HepG2 (cell line): Measurements from ENCODE around the gene ABI3BP.

Source experiments
- ARNT ChIP-seq: fragments of 450-650 bp; IDR thresholded peaks from 2 replicates; pipeline ENCODE4 v1.6.1; 2017
- CBX1 ChIP-seq: IDR thresholded peaks from one replicate; pipeline ENCODE4 v1.6.1; 2016; ENCODE audit warnings: antibody characterized with exemption, low read depth
- CBX5 ChIP-seq: sonication (generic); formaldehyde crosslinking; IDR thresholded peaks from 2 replicates; pipeline ENCODE4 v1.4.0; 2020; ENCODE audit warnings: missing genetic modification reagents, borderline replicate concordance
- CTCF ChIP-seq: sonication (generic); formaldehyde crosslinking; IDR thresholded peaks from 2 replicates; pipeline ENCODE4 v1.5.0; 2020; ENCODE audit warnings: mild to moderate bottlenecking, missing genetic modification reagents, moderate library complexity
- E2F5 ChIP-seq: sonication (generic); formaldehyde crosslinking; conservative IDR thresholded peaks from 2 replicates; pipeline ENCODE4 v1.4.0; 2020; ENCODE audit warnings: missing genetic modification reagents
- EZH2 ChIP-seq: conservative IDR thresholded peaks from 2 replicates; pipeline ENCODE4 v1.6.1; 2012; ENCODE audit warnings: mild to moderate bottlenecking, low read depth, low read length, moderate library complexity
- MAF1 ChIP-seq: sonication (generic); formaldehyde crosslinking; IDR thresholded peaks from 2 replicates; pipeline ENCODE4 v1.5.0; 2020; ENCODE audit warnings: missing genetic modification reagents, borderline replicate concordance
- MIXL1 ChIP-seq: IDR thresholded peaks from 2 replicates; pipeline ENCODE4 v1.6.1; 2016
- NFE2L1 ChIP-seq: sonication (generic); formaldehyde crosslinking; IDR thresholded peaks from 2 replicates; pipeline ENCODE4 v1.4.0; 2020; ENCODE audit warnings: missing genetic modification reagents, mild to moderate bottlenecking, borderline replicate concordance
- RAD21 ChIP-seq: fragments of 450-650 bp; formaldehyde crosslinking; IDR thresholded peaks from 2 replicates; pipeline ENCODE4 v1.5.0; 2020; ENCODE audit warnings: mild to moderate bottlenecking
- RFX5 ChIP-seq: IDR thresholded peaks from 2 replicates; pipeline ENCODE4 v1.6.1; 2011; ENCODE audit warnings: low read depth, low read length, improper control_type of control experiment
- SIX1 ChIP-seq: sonication (generic); formaldehyde crosslinking; IDR thresholded peaks from 2 replicates; pipeline ENCODE4 v1.4.0; 2020; ENCODE audit warnings: missing genetic modification reagents, borderline replicate concordance
- ZNF3 ChIP-seq: IDR thresholded peaks from 2 replicates; pipeline ENCODE4 v1.7.0; 2017; ENCODE audit warnings: inconsistent platforms
- ZNF781 ChIP-seq: sonication (generic); formaldehyde crosslinking; IDR thresholded peaks from 2 replicates; pipeline ENCODE4 v1.5.1; 2020; ENCODE audit warnings: borderline replicate concordance, mild to moderate bottlenecking, missing genetic modification reagents; ENCODE audit errors: not compliant biosample characterization

GRCh38 chr3:100899440-100900091 lies 93.7 kb downstream of the ABI3BP start:
- TF ChIP-seq MAF1 (CRISPR knock-in tag) (no peak), ZNF781 (CRISPR knock-in tag) (no peak), CBX1 (no peak), CBX5 (CRISPR knock-in tag) (no peak), ARNT (no peak), RFX5 (no peak), MIXL1 (CRISPR knock-in tag) (no peak), E2F5 (CRISPR knock-in tag) (no peak), SIX1 (no peak), EZH2 (no peak), RAD21 (CRISPR knock-in tag) (no peak), ZNF3 (no peak), CTCF (no peak), NFE2L1 (CRISPR knock-in tag) (no peak)
